NCI-H1048 (cell line): ENCODE data around the gene KATNAL2.

Source experiments
- DNase-seq: peaks from one replicate; lab custom pipeline; 2025; lab: John Stamatoyannopoulos, UW

The KATNAL2 gene

GRCh38 chr18:47113796-47114540 is 196.6 kb downstream of the KATNAL2 start:
- no peak for DNase-seq

- DNase-seq: no peak
These were observed 197.8 kb downstream of the KATNAL2 start for GRCh38 chr18:47115205-47115604.

- no peak for DNase-seq
These were observed 201.6 kb downstream of the KATNAL2 start for GRCh38 chr18:47118981-47119380.

GRCh38 chr18:47120428-47120827 is 203.0 kb downstream of the KATNAL2 start:
- DNase-seq: no peak

- no peak for DNase-seq
These were observed 203.7 kb downstream of the KATNAL2 start for GRCh38 chr18:47121146-47121545.

- DNase-seq: no peak
These were observed 223.9 kb downstream of the KATNAL2 start for GRCh38 chr18:47141289-47141688.

- DNase-seq: no peak
These were observed 225.8 kb downstream of the KATNAL2 start for GRCh38 chr18:47143153-47143552.

- no peak for DNase-seq
These were observed 226.6 kb downstream of the KATNAL2 start for GRCh38 chr18:47143899-47144485.

GRCh38 chr18:47146206-47146605 is 228.8 kb downstream of the KATNAL2 start:
- DNase-seq: no peak

GRCh38 chr18:47149457-47150028 is 232.1 kb downstream of the KATNAL2 start:
- DNase-seq: no peak

GRCh38 chr18:47150029-47150823 is 232.8 kb downstream of the KATNAL2 start, which contains the start of gene HDHD2:
HDHD2 (minus strand) TSS chr18:47150500; CDS start chr18:47136439, 14,061 bp downstream.
- peak; percentile 40 for DNase-seq

GRCh38 chr18:47150824-47151366 is 233.5 kb downstream of the KATNAL2 start:
- DNase-seq: no peak

- no peak for DNase-seq
These were observed 234.0 kb downstream of the KATNAL2 start for GRCh38 chr18:47151439-47151838.
